Smooth muscle cell (in vitro differentiated cells): ENCODE data around the gene KIRREL3. TPM values are rescaled to one million over a fixed set of nuclear protein-coding genes. Genes with fewer than 3 reads are reported as not detected.
"Not testable (repeated sequence)": the region's sequence is repeated elsewhere in the genome, so short reads cannot be mapped to it uniquely, and the experiment has no call there.

Experiments
- DNase-seq: peaks from one replicate; lab custom pipeline; 2025; ENCODE audit not compliant: unreplicated experiment; lab: John Stamatoyannopoulos, UW
- H2AFZ ChIP-seq: fragments of 200-600 bp; sonication (generic); 2 replicates; pipeline ENCODE4 v1.6.0; 2016; ENCODE audit warnings: antibody characterized with exemption, low read depth, mild to moderate bottlenecking
- H3F3A ChIP-seq: fragments of 200-600 bp; sonication (generic); 2 replicates; pipeline ENCODE4 v1.6.0; 2017; ENCODE audit warnings: antibody characterized with exemption, low read depth
- H3K27ac ChIP-seq: fragments of 200-600 bp; sonication (generic); 2 replicates; pipeline ENCODE4 v1.5.1; 2016; ENCODE audit warnings: low read depth, mild to moderate bottlenecking
- H3K27me3 ChIP-seq: fragments of 200-600 bp; sonication (generic); 2 replicates; pipeline ENCODE4 v1.6.1; 2016; ENCODE audit warnings: low read depth, mild to moderate bottlenecking
- H3K36me3 ChIP-seq: fragments of 200-600 bp; sonication (generic); 2 replicates; pipeline ENCODE4 v1.5.1; 2016; ENCODE audit warnings: low read depth
- H3K4me1 ChIP-seq: fragments of 200-600 bp; sonication (generic); 2 replicates; pipeline ENCODE4 v1.5.1; 2016; ENCODE audit warnings: low read depth
- H3K4me2 ChIP-seq: fragments of 200-600 bp; sonication (generic); 2 replicates; pipeline ENCODE4 v1.6.0; 2016; ENCODE audit warnings: mild to moderate bottlenecking
- H3K4me3 ChIP-seq: fragments of 200-600 bp; sonication (generic); 2 replicates; pipeline ENCODE4 v1.5.1; 2016; ENCODE audit warnings: mild to moderate bottlenecking
- H3K79me2 ChIP-seq: fragments of 200-600 bp; sonication (generic); 2 replicates; pipeline ENCODE4 v1.6.0; 2016; ENCODE audit warnings: low read depth, mild to moderate bottlenecking
- H3K9ac ChIP-seq: fragments of 200-600 bp; sonication (generic); 2 replicates; pipeline ENCODE4 v1.6.0; 2016; ENCODE audit warnings: low read depth
- H3K9me3 ChIP-seq: fragments of 200-600 bp; sonication (generic); replicated peaks from 2 replicates; pipeline ENCODE4 v1.5.1; 2016; ENCODE audit warnings: low read depth
- H4K20me1 ChIP-seq: fragments of 200-600 bp; sonication (generic); 2 replicates; pipeline ENCODE4 v1.6.0; 2016; ENCODE audit warnings: low read depth
- WGBS: methylation state at CpG from one replicate; pipeline ENCODE4 v1.1.7; 2016; ENCODE audit warnings: low lambda C conversion rate; 5-methylcytosine and 5-hydroxymethylcytosine counted together
- polyA plus RNA-seq: library from polyadenylated mRNA; unstranded; fragments of >200 nt; fragmentation: Nextera tagmentation; extraction: Ambion mirVana; gene quantifications from 2 replicates; pipeline ENCODE4 v1.2.1, GENCODE V29; 2016
- total RNA-seq: library from RNA; depleted of rRNA; stranded (reverse); fragments of >200 nt; gene quantifications from 2 replicates; pipeline ENCODE4 v1.2.3, GENCODE V29; 2014
- TF ChIP-seq, protein P1 (sequence below): fragments of 200-600 bp; sonication (generic); IDR thresholded peaks from 2 replicates; pipeline ENCODE4 v1.5.1; 2017; ENCODE audit warnings: borderline replicate concordance, mild to moderate bottlenecking, antibody characterized with exemption; ENCODE audit not compliant: insufficient read depth, poor library complexity, severe bottlenecking

Gene KIRREL3
- total and polyA plus RNA-seq, 2 experiments from 2014 or later = 1.2 TPM; not detected in 1

DNA sequence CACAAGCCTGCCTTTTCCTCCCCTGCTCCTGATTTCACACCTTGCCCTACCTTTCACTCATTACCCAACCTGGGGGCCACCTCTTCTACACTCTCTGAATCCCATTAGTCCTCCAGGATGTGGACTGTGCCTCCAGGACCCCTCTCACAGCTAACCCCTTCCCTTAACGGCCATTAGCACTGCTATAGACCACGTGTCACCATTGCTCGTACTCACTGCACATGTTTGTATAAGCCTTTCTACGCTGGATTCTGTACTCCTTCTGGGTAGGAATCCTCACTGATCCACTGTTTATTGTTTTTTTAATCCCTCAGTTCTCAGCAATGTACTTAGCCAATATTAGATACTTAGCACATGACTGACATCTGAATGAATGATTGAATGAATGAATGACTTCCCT, 40.9 kb downstream of the KIRREL3 start:
- H3K4me3 ChIP-seq = no peak overlapping the region

DNA sequence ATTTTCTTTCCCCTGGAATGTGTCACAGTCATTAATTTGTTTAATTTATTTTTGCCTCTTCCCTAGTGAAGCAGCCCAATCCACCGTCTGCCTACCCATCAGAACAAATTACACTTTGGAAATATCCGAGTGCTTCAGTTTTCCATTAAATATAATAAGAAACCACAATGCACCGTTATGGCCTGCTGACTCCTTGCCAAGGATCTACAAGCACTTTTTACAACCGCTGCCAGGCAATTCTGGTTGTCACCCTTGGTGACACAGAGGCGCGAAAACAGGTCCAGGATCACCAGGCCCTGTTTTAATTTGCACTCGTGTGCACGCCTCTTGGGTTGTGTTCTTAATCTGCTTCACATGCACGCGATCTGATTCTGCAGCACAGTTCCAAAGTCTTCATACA, 43.9 kb downstream of the KIRREL3 start:
- TF ChIP-seq, protein P1, sequence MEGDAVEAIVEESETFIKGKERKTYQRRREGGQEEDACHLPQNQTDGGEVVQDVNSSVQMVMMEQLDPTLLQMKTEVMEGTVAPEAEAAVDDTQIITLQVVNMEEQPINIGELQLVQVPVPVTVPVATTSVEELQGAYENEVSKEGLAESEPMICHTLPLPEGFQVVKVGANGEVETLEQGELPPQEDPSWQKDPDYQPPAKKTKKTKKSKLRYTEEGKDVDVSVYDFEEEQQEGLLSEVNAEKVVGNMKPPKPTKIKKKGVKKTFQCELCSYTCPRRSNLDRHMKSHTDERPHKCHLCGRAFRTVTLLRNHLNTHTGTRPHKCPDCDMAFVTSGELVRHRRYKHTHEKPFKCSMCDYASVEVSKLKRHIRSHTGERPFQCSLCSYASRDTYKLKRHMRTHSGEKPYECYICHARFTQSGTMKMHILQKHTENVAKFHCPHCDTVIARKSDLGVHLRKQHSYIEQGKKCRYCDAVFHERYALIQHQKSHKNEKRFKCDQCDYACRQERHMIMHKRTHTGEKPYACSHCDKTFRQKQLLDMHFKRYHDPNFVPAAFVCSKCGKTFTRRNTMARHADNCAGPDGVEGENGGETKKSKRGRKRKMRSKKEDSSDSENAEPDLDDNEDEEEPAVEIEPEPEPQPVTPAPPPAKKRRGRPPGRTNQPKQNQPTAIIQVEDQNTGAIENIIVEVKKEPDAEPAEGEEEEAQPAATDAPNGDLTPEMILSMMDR = no peak
- Histone ChIP-seq H3K4me1 (peaks cover 7% of the 10 kb centered on the region), H3K79me2 (no peaks in the 10 kb centered on the region), H3K9me3 (no peaks in the 10 kb centered on the region), H3K27ac (no peak overlapping the region), H3K36me3 (no peaks in the 10 kb centered on the region), H3K27me3 (peaks cover 47% of the 10 kb centered on the region), H3K4me3 (no peak overlapping the region), H3K9ac (no peak overlapping the region), H3K4me2 (no peak overlapping the region), H4K20me1 (no peaks in the 10 kb centered on the region), H2AFZ (no peak overlapping the region), H3F3A (no peaks in the 10 kb centered on the region)
- no peak for DNase-seq
- WGBS = 90% methylated on average over 10 of the region's 10 CpGs

More for the DNA sequence above, 40.9 kb downstream of the KIRREL3 start:
- no peak overlapping the region for H3K27ac ChIP-seq
- H3K36me3 ChIP-seq = no peaks in the 10 kb centered on the region
- no peaks in the 10 kb centered on the region for H3K9me3 ChIP-seq
- TF ChIP-seq, protein P1 = no peak
- H3K79me2 ChIP-seq = no peaks in the 10 kb centered on the region
- no peaks in the 10 kb centered on the region for H4K20me1 ChIP-seq
- peaks cover 7% of the 10 kb centered on the region for H3K4me1 ChIP-seq
- peaks cover 52% of the 10 kb centered on the region for H3K27me3 ChIP-seq
- no peaks in the 10 kb centered on the region for H3F3A ChIP-seq
- no peak overlapping the region for H2AFZ ChIP-seq
- no peak overlapping the region for H3K4me2 ChIP-seq
- WGBS = 87% methylated on average over 4 of the region's 4 CpGs
- H3K9ac ChIP-seq = no peak overlapping the region
- no peak for DNase-seq

DNA sequence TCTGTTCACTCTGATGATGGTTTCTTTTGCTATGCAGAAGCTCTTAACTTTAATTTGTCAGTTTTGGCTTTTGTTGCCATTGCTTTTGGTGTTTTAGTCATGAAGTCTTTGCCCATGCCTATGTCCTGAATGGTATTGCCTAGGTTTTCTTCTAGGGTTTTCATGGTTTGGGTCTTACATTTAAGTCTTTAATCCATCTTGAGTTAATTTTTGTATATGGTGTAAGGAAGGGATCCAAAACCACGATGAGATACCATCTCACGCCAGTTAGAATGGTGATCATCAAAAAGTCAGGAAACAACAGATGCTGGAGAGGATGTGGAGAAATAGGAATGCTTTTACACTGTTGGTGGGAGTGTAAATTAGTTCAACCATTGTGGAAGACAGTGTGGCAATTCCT, 48.0 kb downstream of the KIRREL3 start:
- H3F3A ChIP-seq, H3K27ac ChIP-seq, H3K4me3 ChIP-seq, H3K9me3 ChIP-seq, H3K9ac ChIP-seq, H2AFZ ChIP-seq, H3K79me2 ChIP-seq, DNase-seq, H4K20me1 ChIP-seq, H3K4me2 ChIP-seq, H3K36me3 ChIP-seq: not testable (repeated sequence)
- Histone ChIP-seq H3K27me3 (peaks cover 27% of the 10 kb centered on the region), H3K4me1 (peaks cover 28% of the 10 kb centered on the region)
- WGBS = 78% methylated on average over 2 of the region's 2 CpGs

DNA sequence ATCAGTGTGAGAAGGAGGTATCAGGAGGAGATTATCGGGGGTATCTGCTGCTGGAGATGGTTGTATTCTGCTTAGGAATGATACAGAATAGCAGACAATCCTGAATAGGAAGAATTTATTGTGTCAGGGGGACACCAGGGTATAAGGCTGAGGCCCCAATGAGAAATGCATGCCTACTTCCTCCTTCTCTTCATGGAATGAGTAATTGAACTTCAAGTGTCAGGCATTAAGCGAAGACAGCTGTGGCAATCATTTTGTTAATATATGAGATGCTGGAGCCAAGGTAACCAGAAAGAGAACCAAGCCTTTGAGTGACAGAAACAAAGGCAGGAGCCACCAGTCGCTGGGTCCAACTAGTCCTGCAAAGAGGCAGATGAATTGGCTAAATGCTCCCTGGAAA, 49.1 kb downstream of the KIRREL3 start:
- no peak for DNase-seq
- Histone ChIP-seq H3K79me2 (no peaks in the 10 kb centered on the region), H3K4me3 (no peak overlapping the region), H3K27ac (no peak overlapping the region), H4K20me1 (no peaks in the 10 kb centered on the region), H2AFZ (no peak overlapping the region), H3K27me3 (peaks cover 22% of the 10 kb centered on the region), H3K9ac (no peak overlapping the region), H3K36me3 (no peaks in the 10 kb centered on the region), H3K4me1 (peaks cover 28% of the 10 kb centered on the region), H3K4me2 (no peak overlapping the region), H3F3A (no peaks in the 10 kb centered on the region), H3K9me3 (no peaks in the 10 kb centered on the region)
- TF ChIP-seq, protein P1 = no peak
- WGBS = 86% methylated on average over 3 of the region's 3 CpGs
